SK-N-DZ (cell line): ENCODE measurements around the gene UBASH3A.

Source experiments
- DNase-seq: peaks from one replicate; pipeline ENCODE4 v3.0.0-alpha.2; 2015; ENCODE audit warnings: low spot score

The UBASH3A gene

GRCh38 chr21:42429021-42429420 lies 25.3 kb downstream of the UBASH3A start:
- no peak for DNase-seq

- DNase-seq = no peak
These were observed 26.2 kb downstream of the UBASH3A start for GRCh38 chr21:42429856-42430255.

GRCh38 chr21:42430521-42430920 lies 26.8 kb downstream of the UBASH3A start:
- no peak for DNase-seq

DNA sequence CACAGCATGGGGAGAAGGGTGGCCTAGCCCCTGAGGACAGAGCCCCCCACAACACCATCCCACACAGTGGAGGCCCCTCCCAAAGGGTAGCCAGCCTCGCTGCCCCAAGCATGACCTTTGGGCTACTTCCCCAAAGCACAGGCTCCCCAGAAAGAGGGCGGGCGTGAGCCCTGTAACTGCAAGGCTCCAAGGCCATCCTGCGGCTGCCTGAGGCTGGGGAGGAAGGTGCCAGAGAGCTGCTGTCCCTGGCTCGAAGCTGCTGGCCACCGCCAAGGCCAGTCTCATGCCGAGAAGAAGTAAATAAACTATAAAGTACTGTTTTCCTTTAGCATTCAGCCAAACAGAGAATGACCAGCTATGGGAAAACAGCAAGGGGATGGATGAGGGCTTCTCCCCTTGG lies 27.5 kb downstream of the UBASH3A start:
- DNase-seq = no peak

DNA sequence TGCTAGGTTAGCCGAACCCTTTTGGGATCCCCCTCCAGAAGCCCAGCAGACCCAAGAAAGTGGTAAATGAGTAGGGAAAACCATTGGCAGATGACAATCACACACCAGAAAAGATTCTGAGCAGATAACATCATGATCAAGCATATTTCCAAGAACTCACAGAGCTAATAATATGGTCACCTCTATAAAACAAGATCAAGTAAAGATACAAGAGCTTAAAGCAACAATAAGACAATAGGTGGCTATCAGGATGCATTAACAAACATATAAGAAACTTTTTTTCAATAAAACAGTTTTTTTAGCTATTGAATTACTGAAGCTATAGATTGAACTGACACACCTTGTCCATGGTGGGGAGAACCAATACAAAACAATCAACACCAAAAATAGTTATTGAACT lies 29.0 kb downstream of the UBASH3A start:
- no peak for DNase-seq

- DNase-seq = no peak
These were observed 30.3 kb downstream of the UBASH3A start for GRCh38 chr21:42433946-42434551.

DNA sequence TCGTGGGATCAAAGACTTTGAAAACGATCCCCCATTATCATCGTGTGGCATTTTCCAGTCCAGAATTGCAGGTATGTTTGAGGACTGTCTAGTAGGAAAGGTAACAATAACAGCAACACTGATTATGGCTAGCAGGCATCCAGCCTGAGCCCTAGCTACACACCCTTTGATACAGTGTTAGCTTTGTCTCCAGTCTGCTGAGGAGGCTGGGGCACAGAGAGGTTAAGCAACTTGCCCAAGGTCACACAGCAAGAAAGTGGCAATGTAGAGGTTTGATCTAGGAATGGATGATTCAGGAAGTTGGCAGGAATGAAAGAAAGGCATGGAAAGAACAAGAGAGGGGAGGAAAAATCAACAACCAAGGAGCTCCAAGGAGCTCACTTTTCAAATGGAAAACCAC lies 31.2 kb downstream of the UBASH3A start:
- no peak for DNase-seq

DNA sequence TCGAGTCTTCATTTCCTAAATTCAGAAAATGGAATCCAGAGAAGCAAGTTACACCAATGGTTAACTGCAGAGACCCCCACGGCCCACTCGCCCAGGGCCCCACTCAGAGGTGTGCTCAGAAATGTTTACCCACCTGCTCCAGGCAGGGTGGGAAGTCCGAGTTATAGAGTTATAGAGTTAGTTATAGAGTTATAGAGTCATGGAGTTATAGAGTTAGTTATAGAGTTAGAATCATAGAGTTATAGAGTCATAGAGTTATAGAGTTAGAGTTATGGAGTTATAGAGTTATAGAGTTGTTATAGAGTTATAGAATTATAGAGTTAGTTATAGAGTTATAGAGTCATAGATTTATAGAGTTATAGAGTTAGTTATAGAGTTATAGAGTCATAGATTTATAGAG lies 31.7 kb downstream of the UBASH3A start:
- no peak for DNase-seq

GRCh38 chr21:42435833-42436232 lies 32.1 kb downstream of the UBASH3A start:
- DNase-seq = no peak

DNA sequence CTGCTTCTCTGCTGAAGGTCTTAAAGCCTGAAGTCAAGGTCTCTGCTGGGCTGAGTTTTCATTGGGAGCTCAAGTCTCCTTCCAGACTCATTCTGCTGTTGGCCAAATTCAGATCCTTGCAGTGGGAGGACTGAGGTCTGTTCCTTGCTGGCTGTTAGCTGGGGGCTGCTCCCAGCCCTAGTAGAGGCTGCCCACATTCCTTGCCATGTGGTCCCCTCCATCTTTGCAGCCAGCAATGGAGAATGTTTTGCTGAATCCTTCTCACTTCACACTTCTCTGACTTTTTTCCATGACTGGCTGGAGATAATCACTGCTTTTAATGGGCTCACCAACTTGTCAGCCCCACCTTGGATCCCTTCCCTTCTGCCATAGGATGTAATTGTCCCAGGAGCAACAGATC lies 33.2 kb downstream of the UBASH3A start:
- DNase-seq = no peak

DNA sequence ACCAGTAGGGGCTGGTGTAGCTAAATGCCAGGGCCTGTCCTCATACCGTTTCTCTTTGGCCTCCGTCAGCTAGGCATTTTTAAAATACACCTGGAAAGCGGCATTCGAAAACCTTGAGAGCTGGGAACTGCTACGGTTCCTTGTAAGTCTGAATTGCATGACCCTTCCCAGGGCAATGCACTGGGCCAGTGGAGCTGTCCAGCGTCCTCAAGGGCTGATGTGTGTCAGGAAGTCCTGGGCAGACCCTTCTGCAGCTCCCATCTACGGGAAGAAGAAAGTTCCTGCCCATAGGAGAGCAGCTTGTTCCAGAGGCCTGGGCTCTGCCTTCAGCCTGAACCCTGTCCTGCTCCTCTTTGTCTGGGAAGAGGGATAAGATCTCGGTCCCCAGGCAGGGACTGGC lies 34.1 kb downstream of the UBASH3A start:
- DNase-seq = no peak

DNA sequence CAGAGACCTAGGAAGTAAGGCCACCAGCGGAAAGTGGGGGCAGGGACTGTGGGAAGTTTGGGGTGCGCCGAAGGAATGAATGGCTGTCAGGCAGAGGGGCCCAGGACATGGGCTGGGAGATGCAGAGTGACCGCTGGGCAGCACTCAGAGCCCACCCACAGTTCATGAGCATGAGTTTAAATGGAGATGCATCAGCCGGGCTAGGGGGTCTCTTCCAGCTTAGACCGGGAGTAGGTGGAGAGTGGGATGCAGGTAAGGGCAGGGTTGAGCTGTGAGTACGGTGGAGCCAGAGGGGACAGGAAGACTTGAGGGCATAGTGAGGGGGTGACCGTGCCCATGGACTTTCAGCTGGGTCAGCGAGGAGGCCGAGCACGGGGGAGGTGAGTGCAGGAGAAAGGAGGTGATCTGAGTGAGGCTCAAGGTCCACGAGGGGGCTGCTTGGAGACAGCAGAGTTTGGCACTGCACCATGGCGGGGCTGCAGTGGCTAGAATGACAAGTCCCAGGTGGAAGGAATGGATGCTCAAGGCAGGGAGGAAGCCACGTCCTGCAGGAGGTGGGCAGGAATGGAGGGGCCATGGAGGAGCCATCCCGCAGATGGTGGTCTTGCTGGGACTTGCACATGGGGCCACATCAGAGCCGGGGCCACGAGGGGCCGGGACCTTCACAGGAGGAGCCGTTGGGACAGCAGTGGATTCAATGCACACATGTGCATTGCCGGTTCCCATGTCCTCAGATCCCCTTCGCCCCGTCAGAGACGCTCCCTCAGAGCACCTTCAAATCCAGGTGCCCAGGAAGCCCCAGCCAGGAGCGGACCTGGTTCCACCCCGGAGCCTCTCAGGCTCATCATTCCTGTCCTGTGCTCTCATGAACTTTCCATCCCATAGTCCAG lies 34.9 kb downstream of the UBASH3A start:
- DNase-seq = no peak

GRCh38 chr21:42439284-42440186 lies 35.8 kb downstream of the UBASH3A start:
- no peak for DNase-seq

DNA sequence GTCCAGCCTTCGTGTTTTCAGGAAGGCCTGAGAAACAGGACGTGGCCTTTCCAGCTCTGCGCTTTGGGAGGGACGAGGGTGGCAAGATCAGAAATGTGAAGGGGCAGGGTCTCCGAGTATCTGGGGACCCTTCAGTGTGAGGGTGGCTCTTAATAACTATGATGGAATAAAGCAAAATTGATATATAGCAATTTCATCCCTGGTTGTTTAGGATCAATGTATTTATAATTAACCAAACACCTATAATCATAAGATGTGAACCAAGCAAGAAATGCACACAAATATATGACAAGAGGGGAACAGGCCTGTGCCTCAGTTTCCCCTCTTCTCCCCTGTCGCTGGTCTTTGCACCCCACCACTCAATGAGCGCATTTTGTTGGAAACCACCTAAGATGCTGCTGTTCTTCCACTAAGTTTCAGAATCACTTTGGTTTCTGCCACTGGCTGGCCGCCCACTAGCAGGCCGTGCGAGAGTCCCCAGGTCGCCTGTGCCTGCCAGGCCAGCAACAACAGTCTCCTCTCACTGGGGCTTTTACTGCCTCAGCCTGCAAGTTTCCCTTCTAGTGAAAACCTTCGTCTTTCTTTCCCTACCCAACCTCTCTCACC lies 36.6 kb downstream of the UBASH3A start:
- DNase-seq = no peak

DNA sequence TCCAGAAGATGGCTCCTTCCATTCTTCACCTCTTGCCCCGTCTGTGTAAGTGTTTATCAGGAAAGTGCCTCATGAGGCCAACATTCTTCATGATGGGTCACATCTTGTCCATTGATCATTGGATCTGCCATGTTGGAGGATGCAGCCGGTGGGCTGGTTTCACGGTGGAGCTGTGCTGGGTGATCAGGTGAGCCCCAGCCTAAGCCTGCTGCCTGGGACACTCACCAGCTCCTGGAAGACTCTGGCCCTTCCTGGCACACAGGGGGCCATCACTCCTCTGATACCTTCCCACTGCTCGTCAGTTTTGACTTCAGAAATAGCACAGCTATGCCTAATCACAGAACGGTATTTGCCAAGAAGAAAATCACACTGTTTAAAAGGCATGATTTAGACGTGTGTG lies 38.3 kb downstream of the UBASH3A start:
- DNase-seq = no peak

GRCh38 chr21:42443181-42443785 lies 39.6 kb downstream of the UBASH3A start:
- DNase-seq = no peak

GRCh38 chr21:42443876-42444744 lies 40.4 kb downstream of the UBASH3A start:
- no peak for DNase-seq

DNA sequence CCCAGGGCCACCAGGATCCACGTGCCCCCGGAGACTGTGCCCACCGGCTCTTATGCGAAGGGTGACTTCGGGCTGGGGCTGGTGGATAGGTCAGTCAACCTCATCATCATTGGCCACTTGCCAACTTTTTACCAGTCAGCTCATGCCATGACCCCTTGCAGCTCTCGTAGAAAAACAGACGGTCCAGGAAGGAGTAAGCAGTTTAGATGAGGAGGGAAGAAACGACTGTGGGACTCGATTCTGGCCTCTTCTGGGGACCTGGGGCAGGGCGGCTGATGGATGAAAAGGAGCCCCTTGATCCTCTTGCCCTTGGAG lies 41.0 kb downstream of the UBASH3A start:
- no peak for DNase-seq

DNA sequence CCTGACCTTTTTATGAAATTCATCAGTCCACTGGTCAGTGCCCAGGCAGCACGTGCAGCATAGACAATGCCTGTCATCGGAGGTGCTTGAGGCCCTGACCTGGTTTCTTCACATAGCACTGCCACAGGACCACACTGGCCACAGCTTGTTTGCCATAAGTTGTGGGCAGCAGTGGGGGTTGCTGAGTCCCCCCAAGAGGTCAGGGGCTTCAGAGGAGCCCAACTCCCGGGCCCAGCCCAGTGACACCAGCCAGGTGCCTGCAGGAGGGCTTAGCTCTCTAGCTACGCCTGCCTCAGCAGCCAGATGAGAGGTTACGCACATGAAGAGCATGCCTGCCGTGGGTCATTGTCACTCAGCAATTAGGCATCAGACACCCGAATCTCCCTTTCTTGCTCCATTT lies 41.6 kb downstream of the UBASH3A start:
- no peak for DNase-seq

- no peak for DNase-seq
These were observed 42.8 kb downstream of the UBASH3A start for GRCh38 chr21:42446531-42446930.

DNA sequence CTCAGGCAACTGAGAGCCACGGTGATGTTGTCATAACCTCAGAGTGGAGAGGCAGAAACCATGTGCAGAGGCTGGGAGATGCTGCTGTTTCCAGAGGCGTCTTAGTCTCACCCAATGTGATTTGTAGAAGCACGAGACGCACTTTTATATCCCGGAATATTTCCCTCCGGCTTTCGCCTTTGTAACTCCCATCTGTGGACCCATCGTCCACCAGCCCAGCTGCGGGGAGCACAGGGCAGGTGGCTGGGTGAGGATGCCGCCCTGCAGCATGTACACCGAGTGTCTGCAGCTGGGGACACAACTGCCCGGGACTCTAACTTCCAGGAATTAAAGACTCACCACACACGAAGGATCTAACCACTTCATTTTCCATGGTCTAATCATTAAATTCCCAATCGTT lies 43.5 kb downstream of the UBASH3A start:
- no peak for DNase-seq
